HAP-1 (cell line): ENCODE results near the gene TTLL11.

Source experiments
- DNase-seq, 2 experiments: peaks; one replicate each; pipeline ENCODE4 v3.0.0-alpha.2; 2016 to 2020; ENCODE audit warnings: low spot score in 2 of 2
- H3K27me3 ChIP-seq: fragments of 250-450 bp; sonication (Bioruptor Pico); 2 replicates; pipeline ENCODE4 v1.5.1; 2020; ENCODE audit warnings: low read depth, mild to moderate bottlenecking, moderate library complexity
- H3K36me3 ChIP-seq: fragments of 250-450 bp; sonication (Bioruptor Pico); replicated peaks from 2 replicates; pipeline ENCODE4 v1.5.1; 2020; ENCODE audit warnings: mild to moderate bottlenecking
- H3K4me1 ChIP-seq: fragments of 250-450 bp; sonication (Bioruptor Pico); 2 replicates; pipeline ENCODE4 v1.5.1; 2020; ENCODE audit warnings: mild to moderate bottlenecking
- H3K4me3 ChIP-seq: fragments of 250-450 bp; sonication (Bioruptor Pico); 2 replicates; pipeline ENCODE4 v1.5.1; 2020; ENCODE audit warnings: mild to moderate bottlenecking, moderate library complexity
- H3K9me3 ChIP-seq: fragments of 250-450 bp; sonication (Bioruptor Pico); 2 replicates; pipeline ENCODE4 v1.5.1; 2020; ENCODE audit warnings: mild to moderate bottlenecking, moderate library complexity
- in situ Hi-C: fragments of 300-500 bp; cut with MboI; formaldehyde crosslinking; loops from 3 replicates; pipeline ENCODE4 v1.14.3; 2020; ENCODE audit warnings: low sequenced_read_pairs, inconsistent platforms, mixed read lengths

Gene TTLL11

DNA sequence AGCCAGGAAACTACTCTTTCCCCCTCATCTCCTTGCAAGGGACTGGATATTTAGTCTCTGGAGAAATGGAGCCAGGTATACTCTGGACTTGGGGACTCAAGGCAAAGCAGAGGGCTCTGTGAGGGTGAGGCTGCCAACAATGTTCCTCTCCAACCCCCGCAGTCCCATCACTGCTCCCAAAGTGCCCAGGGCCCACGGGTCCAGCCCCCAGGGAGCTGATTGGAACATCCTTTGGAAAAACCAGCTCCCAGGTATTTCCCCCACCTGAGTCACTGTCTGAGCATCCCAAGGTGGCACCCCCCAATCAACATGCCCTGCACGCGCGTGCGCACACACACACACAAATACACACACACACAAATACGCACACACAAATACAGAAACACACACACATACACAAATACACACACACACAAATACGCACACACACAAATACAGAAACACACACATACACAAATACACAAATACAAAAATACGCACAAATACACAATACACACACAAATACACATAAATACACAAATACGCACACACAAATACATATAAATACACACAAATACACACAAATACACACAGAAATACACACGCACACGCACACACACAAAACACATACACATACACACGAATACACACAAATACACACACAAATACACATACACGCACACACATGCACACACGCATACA lies 304.3 kb downstream of the TTLL11 start:
- no peaks in the 10 kb centered on the region for H3K9me3 ChIP-seq
- H3K4me3 ChIP-seq: no peak overlapping the region
- H3K36me3 ChIP-seq: no peaks in the 10 kb centered on the region
- DNase-seq: no peak
- H3K27me3 ChIP-seq: no peaks in the 10 kb centered on the region
- in situ Hi-C loops: no loop called here
- no peaks in the 10 kb centered on the region for H3K4me1 ChIP-seq

GRCh38 chr9:121786998-121787422 lies 306.1 kb downstream of the TTLL11 start:
- in situ Hi-C loops: no loop called here
- Histone ChIP-seq H3K4me1 (no peaks in the 10 kb centered on the region), H3K9me3 (no peaks in the 10 kb centered on the region), H3K27me3 (no peaks in the 10 kb centered on the region), H3K4me3 (no peak overlapping the region), H3K36me3 (peaks cover 1% of the 10 kb centered on the region)
- peak in 1 of 2 experiments; percentile 6 for DNase-seq

GRCh38 chr9:121786543-121786948 lies 306.6 kb downstream of the TTLL11 start:
- Histone ChIP-seq H3K4me1 (no peaks in the 10 kb centered on the region), H3K4me3 (no peak overlapping the region), H3K36me3 (peaks cover 6% of the 10 kb centered on the region), H3K9me3 (no peaks in the 10 kb centered on the region), H3K27me3 (no peaks in the 10 kb centered on the region)
- DNase-seq: peak in 1 of 2 experiments; percentile 4
- in situ Hi-C loops: no loop called here

- Histone ChIP-seq H3K27me3 (no peaks in the 10 kb centered on the region), H3K4me1 (no peaks in the 10 kb centered on the region), H3K9me3 (no peaks in the 10 kb centered on the region), H3K4me3 (no peak overlapping the region), H3K36me3 (peaks cover 11% of the 10 kb centered on the region)
- peak in 1 of 2 experiments; percentile 6 for DNase-seq
- in situ Hi-C loops: no loop called here
Observed at GRCh38 chr9:121785673-121786542, 307.2 kb downstream of the TTLL11 start.

GRCh38 chr9:121784731-121785411 lies 308.2 kb downstream of the TTLL11 start:
- peak in 1 of 2 experiments; percentile 6 for DNase-seq
- H3K27me3 ChIP-seq: no peaks in the 10 kb centered on the region
- no peaks in the 10 kb centered on the region for H3K4me1 ChIP-seq
- in situ Hi-C loops: no loop called here
- peaks cover 11% of the 10 kb centered on the region for H3K36me3 ChIP-seq
- H3K9me3 ChIP-seq: no peaks in the 10 kb centered on the region
- H3K4me3 ChIP-seq: no peak overlapping the region

- peaks cover 11% of the 10 kb centered on the region for H3K36me3 ChIP-seq
- in situ Hi-C loops: no loop called here
- H3K27me3 ChIP-seq: no peaks in the 10 kb centered on the region
- DNase-seq: peak in 1 of 2 experiments; percentile 6
- no peaks in the 10 kb centered on the region for H3K9me3 ChIP-seq
- no peak overlapping the region for H3K4me3 ChIP-seq
- H3K4me1 ChIP-seq: no peaks in the 10 kb centered on the region; the same call in 1 of the 2 replicates
Observed at GRCh38 chr9:121783521-121784507, 309.3 kb downstream of the TTLL11 start.

- no peaks in the 10 kb centered on the region; the same call in 1 of the 2 replicates for H3K4me1 ChIP-seq
- H3K36me3 ChIP-seq: peaks cover 17% of the 10 kb centered on the region
- no peak for DNase-seq
- H3K9me3 ChIP-seq: no peaks in the 10 kb centered on the region
- no peak overlapping the region for H3K4me3 ChIP-seq
- in situ Hi-C loops: no loop called here
- no peaks in the 10 kb centered on the region for H3K27me3 ChIP-seq
Observed at GRCh38 chr9:121783111-121783510, 310.0 kb downstream of the TTLL11 start.

DNA sequence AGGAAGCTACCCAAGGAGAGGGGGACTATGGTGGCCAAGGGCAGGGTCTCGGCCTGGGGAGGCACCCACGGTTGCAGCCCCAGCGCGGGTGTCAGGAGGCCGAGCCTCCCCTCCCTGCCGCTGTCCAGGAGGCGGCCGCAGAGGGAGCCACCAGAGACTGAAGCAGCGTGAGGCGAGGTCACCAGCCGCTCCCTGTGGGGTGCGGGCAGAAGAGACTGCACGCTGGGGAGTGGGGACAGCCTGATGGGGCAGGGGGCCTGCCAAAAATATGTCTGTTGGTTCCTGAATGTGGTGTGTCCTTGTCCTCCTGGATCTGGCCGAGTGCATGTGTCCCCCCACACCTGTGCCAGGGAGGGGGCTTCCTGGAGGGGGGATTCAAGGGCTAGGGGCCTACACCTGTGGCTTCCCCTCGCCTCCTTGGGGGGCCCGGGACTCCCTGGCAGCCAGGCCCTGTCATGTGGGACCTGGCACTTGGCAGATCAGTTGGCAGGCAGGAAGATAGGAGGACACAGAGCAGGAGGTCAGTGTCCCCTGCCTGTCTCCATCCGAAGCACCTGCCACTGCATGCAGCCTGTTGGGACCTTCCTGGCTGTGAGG lies 310.5 kb downstream of the TTLL11 start:
- H3K4me3 ChIP-seq: no peak overlapping the region
- H3K36me3 ChIP-seq: peaks cover 22% of the 10 kb centered on the region
- no peak for DNase-seq
- no peaks in the 10 kb centered on the region for H3K9me3 ChIP-seq
- in situ Hi-C loops: no loop called here
- H3K27me3 ChIP-seq: no peaks in the 10 kb centered on the region
- H3K4me1 ChIP-seq: no peaks in the 10 kb centered on the region; the same call in 1 of the 2 replicates

- Histone ChIP-seq H3K36me3 (peaks cover 27% of the 10 kb centered on the region), H3K4me3 (no peak overlapping the region), H3K27me3 (no peaks in the 10 kb centered on the region), H3K4me1 (no peaks in the 10 kb centered on the region; the same call in 1 of the 2 replicates), H3K9me3 (no peaks in the 10 kb centered on the region)
- in situ Hi-C loops: no loop called here
- peak in 1 of 2 experiments; percentile 4 for DNase-seq
Observed at GRCh38 chr9:121781701-121782464, 311.2 kb downstream of the TTLL11 start.

DNA sequence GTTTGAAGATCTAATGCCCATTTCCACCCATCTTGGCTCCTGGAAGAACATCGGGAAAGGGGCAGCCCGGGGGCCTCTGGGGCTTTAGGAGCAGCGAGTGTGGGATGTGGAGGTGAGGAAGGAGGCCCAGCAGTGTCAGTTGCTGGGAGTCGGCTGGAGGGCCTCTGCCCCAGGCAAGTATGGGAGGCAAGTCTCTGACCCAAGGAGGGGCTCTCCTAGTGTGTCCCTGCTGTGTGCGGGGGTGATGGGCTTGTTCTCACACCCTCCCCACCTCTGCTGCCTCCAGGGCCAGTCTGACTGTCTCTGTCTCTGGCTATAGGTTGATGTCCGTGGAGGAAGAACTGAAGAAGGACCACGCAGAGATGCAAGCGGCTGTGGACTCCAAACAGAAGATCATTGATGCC lies 312.0 kb downstream of the TTLL11 start:
- in situ Hi-C loops: no loop called here
- Histone ChIP-seq H3K4me1 (no peaks in the 10 kb centered on the region; the same call in 1 of the 2 replicates), H3K4me3 (no peak overlapping the region), H3K27me3 (no peaks in the 10 kb centered on the region), H3K36me3 (peaks cover 31% of the 10 kb centered on the region), H3K9me3 (no peaks in the 10 kb centered on the region)
- no peak for DNase-seq

GRCh38 chr9:121780177-121781040 lies 312.7 kb downstream of the TTLL11 start:
- no peaks in the 10 kb centered on the region; the same call in 1 of the 2 replicates for H3K4me1 ChIP-seq
- no peaks in the 10 kb centered on the region for H3K27me3 ChIP-seq
- in situ Hi-C loops: no loop called here
- H3K4me3 ChIP-seq: no peak overlapping the region
- H3K9me3 ChIP-seq: no peaks in the 10 kb centered on the region
- peaks cover 31% of the 10 kb centered on the region for H3K36me3 ChIP-seq
- peak in 1 of 2 experiments; percentile 5 for DNase-seq
